IPS-18c (cell line): ENCODE measurements around the gene SIRT3.

ENCODE experiments used
- H3K4me3 ChIP-seq: 2 replicates; pipeline ENCODE4 v1.7.0; 2013; ENCODE audit warnings: low read depth, mild to moderate bottlenecking, low read length, moderate library complexity; ENCODE audit not compliant: insufficient read depth
- H3K9me3 ChIP-seq: one replicate; pipeline ENCODE4 v1.6.1; 2013; ENCODE audit warnings: mild to moderate bottlenecking, low read length, moderate library complexity; ENCODE audit not compliant: control insufficient read depth, insufficient read depth

The SIRT3 gene

GRCh38 chr11:235997-236773 is at the start of gene SIRT3:
Gene SIRT3 (minus strand): TSS chr11:236342. CDS start chr11:236328, 14 bp downstream.
- peak within 1 kb of the TSS; percentile 99 for H3K4me3 ChIP-seq
- peaks cover 2% of the 10 kb centered on the region for H3K9me3 ChIP-seq

- H3K9me3 ChIP-seq, result no peaks in the 10 kb centered on the region
- H3K4me3 ChIP-seq, result no peak overlapping the region
Observed at GRCh38 chr11:285894-286220, 49.7 kb upstream of the SIRT3 start.

GRCh38 chr11:285021-285893 is 49.1 kb upstream of the SIRT3 start:
- Histone ChIP-seq H3K9me3 (no peaks in the 10 kb centered on the region), H3K4me3 (no peak overlapping the region)

GRCh38 chr11:284105-285020 is 48.2 kb upstream of the SIRT3 start:
- Histone ChIP-seq H3K9me3 (no peaks in the 10 kb centered on the region), H3K4me3 (no peak overlapping the region)

GRCh38 chr11:283405-284104 is 47.4 kb upstream of the SIRT3 start:
- Histone ChIP-seq H3K9me3 (no peaks in the 10 kb centered on the region), H3K4me3 (no peak overlapping the region)

- H3K4me3 ChIP-seq, result no peak overlapping the region
- H3K9me3 ChIP-seq, result no peaks in the 10 kb centered on the region
Observed at GRCh38 chr11:282630-283360, 46.7 kb upstream of the SIRT3 start.

- Histone ChIP-seq H3K4me3 (no peak overlapping the region), H3K9me3 (no peaks in the 10 kb centered on the region)
Observed at GRCh38 chr11:282171-282570, 46.0 kb upstream of the SIRT3 start.

GRCh38 chr11:281486-282161 is 45.5 kb upstream of the SIRT3 start:
- Histone ChIP-seq H3K4me3 (no peak overlapping the region), H3K9me3 (no peaks in the 10 kb centered on the region)

GRCh38 chr11:280706-281485 is 44.8 kb upstream of the SIRT3 start:
- Histone ChIP-seq H3K9me3 (no peaks in the 10 kb centered on the region), H3K4me3 (no peak overlapping the region)

- H3K9me3 ChIP-seq, result no peaks in the 10 kb centered on the region
- peak overlapping the region; percentile 28; the same call in 1 of the 2 replicates for H3K4me3 ChIP-seq
Observed at GRCh38 chr11:279966-280705, 44.0 kb upstream of the SIRT3 start.

- H3K9me3 ChIP-seq, result no peaks in the 10 kb centered on the region
- no peak overlapping the region for H3K4me3 ChIP-seq
Observed at GRCh38 chr11:279040-279965, 43.2 kb upstream of the SIRT3 start.

GRCh38 chr11:278001-278951 is 42.1 kb upstream of the SIRT3 start, which contains the start of gene NLRP6:
Gene NLRP6 (plus strand): TSS chr11:278407. CDS start chr11:278570, 163 bp downstream.
- H3K9me3 ChIP-seq, result no peaks in the 10 kb centered on the region
- H3K4me3 ChIP-seq, result no peak within 1 kb of the TSS

- no peaks in the 10 kb centered on the region for H3K9me3 ChIP-seq
- no peak overlapping the region for H3K4me3 ChIP-seq
Observed at GRCh38 chr11:276219-276618, 40.1 kb upstream of the SIRT3 start.
